ENCODE measurements around the gene SEC14L5.

DNA sequence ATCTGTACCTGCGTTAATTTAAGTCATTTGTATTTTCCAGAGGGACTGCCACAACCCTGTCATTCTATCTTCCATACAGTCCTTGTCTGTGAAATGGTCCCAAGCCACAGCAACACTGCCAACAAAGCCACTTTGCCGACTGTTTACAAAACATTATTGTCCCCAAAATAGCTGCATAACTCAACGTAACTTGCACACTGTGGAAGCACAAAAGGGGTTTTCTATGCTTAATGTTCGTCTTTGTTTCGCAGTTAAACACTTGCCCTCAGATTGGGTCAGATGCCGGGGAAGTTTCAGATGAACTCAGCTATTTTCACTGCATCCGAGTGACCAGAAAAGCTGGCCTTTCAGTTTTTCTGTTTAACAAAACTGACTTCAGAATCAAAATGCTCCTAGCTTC, 4.6 kb downstream of the SEC14L5 start:
- TF ChIP-seq EZH2phosphoT487 (IDR thresholded peaks at IDR 0.05; ENCODE audit: borderline replicate concordance, low read length) (no peak), EZH2 (IDR thresholded peaks at IDR 0.05; ENCODE audit: low read length, unreplicated experiment) (no peak)
- TF ChIP-seq, protein P1, sequence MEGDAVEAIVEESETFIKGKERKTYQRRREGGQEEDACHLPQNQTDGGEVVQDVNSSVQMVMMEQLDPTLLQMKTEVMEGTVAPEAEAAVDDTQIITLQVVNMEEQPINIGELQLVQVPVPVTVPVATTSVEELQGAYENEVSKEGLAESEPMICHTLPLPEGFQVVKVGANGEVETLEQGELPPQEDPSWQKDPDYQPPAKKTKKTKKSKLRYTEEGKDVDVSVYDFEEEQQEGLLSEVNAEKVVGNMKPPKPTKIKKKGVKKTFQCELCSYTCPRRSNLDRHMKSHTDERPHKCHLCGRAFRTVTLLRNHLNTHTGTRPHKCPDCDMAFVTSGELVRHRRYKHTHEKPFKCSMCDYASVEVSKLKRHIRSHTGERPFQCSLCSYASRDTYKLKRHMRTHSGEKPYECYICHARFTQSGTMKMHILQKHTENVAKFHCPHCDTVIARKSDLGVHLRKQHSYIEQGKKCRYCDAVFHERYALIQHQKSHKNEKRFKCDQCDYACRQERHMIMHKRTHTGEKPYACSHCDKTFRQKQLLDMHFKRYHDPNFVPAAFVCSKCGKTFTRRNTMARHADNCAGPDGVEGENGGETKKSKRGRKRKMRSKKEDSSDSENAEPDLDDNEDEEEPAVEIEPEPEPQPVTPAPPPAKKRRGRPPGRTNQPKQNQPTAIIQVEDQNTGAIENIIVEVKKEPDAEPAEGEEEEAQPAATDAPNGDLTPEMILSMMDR (conservative IDR thresholded peaks at IDR 0.05; ENCODE audit: low read depth, low read length) = no peak

All from PC-3 (cell line).